ENCODE results near the gene PC.

PC gene

DNA sequence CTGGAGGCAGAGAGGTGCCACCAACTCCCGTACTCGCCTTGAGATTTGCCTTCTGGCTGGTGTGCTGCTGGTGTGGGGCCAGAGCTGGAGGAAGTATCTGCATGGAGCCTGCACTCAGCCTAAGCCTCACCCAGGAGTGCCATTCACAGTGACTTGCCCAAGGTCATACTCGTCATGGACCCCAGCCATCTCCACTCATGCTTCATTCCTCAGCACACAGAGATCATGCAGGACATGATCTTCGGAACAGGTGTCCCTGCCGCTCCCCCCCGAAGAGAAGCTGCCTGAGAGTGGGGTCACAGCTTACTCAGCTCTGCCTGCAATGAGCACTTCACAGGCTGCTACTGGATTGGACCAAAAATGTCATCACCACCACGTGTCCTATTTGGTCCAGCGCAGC is 49.0 kb downstream of the PC start:
- no peak for DNase-seq (ENCODE audit: low read depth)

DNA sequence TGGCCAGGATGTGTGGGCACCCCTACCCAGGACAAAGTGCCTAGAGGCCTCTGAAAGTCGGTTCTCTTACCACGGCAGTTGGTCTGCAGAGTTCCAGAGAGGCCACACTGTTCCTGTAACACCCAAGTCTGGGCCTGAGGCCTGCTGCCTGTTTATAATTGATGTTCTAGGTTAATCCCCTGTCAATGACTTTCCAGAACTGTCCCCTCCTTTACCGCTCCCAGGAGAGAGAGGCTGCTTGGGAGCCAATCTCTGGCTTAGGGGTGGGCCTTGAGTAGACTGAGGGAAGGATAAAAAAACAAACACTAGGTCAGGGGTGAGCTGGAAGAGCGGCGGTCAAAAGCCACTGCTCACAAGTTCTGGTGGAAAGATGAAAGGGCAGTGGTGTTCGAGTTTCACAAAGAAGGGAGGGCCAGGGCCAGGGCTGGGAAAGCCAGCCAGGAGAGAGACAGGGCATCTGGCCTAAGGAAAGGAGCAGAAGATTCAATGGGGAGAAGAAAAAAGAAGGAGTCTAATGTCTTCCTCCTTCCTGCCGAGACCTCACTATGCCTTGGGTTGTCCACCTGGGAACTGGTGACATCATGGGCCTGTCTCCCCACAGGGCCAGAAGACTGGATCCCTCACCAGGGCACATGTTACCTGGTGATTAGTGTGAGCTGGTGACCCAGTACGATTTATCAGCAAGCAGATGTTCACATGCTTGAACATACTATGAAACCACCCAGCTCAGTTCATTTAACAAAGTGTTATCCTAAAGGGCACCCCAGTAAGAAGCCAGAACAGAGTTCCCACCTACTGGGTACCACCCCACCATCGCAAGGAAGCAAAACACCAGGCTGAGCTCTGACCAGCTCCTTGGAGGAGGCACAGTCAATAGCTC is 50.2 kb downstream of the PC start:
- no peak for DNase-seq (ENCODE audit: low read depth)

DNA sequence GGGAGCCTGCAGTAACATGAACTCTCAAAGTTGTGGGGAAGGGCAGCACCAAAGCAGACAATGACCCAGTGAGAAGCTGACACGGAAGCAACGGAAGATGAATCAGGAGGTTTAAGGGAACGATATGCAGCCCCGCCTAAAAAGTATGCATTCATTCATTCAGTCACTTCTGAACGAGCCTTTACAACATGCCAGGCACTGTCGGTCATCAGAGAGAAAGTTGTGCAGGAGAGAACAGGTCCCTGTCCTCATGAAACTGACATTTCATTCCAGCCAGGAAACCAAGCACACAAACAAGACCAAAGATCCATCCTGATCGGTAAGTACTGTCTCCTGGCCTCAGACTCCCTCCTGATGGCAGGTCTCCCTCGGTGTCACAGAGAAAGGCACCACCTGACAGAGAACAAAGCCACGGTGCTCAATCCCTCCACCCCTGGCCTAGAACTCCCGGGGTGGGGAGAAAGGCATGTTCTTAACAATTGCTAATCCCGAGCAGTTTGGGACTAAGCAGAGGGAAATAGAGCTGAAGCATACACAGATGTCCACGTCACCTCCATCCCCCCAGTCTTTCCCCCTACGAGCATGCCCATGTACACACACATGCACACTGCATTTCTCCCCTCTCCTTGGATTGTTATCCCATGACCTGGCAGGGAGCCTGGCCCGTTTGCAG is 52.0 kb downstream of the PC start:
- DNase-seq (ENCODE audit: low read depth): no peak

DNA sequence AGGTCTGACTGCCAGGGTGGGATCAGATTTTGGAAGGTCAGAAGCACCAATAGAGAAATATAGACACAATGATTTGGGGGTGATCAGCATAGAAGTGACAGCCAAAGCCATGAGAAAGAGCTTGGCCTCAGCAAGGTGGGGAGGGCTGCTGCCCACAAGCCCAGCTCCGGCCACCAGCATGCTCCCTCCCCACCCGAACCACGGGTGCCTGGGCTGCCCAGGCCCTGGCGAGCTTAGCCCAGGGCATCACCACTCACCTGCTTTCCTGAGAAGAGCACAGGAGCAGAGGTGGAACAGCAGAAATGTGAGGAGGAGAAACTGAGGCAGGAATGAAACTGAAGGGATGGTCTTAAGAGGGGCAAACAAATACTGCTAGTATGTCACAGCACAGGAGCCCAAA is 52.6 kb downstream of the PC start:
- no peak for DNase-seq (ENCODE audit: low read depth)

DNA sequence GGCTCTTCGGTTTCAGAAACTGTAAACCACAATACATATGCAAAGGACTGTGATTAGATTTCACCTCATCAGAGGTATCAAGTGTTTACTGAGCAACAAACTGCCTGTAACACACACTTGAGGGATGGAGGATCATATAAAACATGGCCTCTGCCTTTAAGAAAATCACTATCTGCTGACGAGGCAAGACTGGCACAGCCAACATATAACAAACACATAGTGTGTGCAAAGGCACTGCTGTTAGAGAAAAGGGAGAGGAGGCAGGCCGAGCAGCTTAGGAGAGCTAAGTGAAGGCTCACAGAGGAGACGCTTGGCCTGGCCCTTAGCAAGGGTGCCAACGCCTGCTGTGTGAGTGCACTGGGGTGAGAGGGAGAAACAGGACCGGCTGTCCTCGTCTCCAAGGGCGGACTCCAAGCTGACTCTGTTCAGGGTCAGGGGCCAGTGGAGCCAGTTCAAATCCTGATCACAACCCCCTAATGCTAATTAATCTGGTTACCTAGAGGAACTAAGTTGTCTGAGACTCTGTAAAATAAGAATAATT is 53.1 kb downstream of the PC start:
- DNase-seq (ENCODE audit: low read depth): no peak

DNA sequence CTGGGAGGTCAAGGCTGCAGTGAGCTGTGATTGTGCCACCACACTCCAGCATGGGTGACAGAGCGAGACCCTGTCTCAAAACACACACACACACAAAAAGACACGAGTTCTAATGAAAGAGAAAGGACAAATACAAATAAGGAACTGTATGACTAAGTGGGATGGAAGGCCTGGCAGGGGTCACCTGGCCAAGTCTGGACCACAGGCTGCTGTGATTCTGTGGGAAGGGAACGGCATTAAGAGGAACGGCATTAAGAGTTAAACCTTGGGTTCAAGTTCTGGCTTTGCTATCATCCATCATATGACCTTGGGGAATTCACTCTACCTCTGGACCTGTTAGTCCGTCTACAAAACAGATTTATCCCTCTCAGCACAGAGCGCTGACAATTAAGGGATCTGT is 53.6 kb downstream of the PC start:
- DNase-seq (ENCODE audit: low read depth): peak; percentile 30

DNA sequence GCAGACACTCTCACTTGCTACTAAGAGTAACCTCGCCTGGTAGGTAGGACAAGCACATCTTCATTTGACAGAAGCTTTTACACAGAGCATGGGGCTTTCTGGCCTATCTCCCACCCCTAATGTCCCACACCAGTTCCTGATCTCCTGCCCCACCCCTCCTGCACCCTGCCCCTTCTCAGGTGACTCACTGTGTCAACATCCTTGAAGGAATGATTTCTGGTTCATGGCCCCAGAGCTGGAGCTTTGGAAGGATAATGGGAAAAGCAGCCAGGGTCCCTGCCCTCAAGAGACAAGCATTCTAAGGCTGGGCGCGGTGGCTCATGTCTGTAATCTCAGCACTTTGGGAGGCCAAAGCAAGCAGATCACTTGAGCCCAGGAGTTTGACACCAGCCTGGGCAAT is 54.1 kb downstream of the PC start:
- no peak for DNase-seq (ENCODE audit: low read depth)

DNA sequence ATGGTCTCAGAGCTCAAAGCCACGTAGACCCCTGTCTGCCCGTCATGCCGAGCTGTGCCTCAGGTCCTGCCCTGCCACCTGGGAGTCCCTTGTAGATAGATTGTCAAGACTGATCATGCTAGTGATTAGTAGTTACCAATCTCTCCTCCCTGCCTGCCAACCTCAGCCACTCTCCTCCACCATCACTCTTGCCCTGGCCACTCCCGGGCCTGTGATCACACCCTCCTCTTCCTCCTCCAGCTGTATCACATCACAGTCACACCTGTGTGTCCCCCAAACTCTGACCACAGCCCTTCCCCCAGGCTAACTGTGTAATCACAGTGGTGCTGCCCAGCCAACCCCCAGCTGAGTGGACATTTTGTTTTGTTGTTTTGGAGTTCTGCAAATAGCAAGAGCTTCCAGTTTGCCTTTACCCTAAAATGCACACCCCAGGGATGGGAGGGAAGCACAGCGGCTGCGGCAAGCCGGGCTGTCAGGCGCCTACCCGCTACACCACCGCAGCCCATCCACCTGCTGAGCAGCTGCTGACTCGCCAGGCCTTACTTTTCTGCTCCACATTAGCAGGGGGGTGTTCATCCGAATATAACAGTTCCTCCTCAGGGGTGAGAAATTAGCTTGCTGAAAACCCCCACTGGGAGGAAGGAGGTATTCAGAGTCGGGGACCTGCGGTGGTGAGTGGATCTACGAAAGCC is 55.6 kb downstream of the PC start:
- DNase-seq (ENCODE audit: low read depth): no peak

DNA sequence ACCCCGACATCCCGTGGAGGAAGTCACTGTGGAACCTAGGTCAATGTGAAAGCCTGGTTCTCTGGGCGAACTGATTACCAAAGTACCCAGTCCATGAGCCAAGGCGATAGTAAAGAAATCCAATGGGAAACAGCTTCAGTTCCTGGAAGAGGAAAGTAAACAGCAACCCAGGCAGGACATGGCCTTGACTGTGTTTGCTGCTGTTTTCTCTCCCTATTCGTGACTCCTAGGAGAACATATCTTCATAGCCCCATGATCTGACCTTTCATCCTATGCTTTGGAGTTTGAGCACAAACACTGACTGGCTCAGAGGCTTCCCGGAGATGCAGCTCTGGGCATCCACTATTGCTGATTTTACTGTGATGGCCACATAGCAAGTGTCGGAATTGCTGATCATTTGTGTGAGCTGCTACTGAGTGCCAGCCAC is 56.2 kb downstream of the PC start:
- DNase-seq (ENCODE audit: low read depth): no peak

DNA sequence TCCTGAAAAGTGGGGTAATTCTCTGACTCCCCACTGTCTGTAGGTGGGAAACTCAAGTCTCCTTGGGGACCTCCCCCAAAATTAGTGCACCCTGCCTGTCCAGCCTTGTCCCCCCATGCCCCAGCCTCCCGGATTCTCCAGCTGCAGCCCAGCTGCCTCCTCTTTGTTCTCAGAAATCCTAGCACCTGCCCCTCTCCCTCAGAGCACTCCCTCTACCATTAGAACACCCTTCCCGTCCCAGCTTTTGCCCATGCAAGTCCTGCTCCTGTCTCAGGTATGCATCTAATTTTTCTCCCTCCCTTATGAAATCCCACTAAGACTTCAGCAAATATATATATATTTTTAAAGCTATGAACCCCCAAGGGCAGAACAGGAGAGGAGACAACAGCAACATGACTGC is 64.0 kb downstream of the PC start:
- no peak for DNase-seq (ENCODE audit: low read depth)

DNA sequence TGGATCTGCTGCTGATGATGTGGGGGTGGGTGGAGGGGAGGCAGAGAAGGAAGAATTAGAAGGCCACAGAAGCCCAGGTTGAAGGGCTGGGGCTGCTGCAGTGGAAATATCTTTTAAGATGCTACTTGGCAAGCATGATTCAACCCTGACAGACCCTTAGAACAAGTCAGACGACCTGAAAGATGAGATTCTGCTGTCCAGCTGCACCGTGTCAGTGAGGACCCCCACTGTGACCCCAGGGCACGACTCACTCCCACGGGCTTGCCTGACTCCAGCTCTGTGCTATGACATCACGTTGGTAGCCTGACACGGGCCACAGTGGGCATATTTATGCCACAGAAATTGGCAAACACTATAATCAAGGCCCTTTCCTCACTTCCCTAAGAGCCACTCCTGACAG is 65.3 kb downstream of the PC start:
- DNase-seq (ENCODE audit: low read depth): no peak

DNA sequence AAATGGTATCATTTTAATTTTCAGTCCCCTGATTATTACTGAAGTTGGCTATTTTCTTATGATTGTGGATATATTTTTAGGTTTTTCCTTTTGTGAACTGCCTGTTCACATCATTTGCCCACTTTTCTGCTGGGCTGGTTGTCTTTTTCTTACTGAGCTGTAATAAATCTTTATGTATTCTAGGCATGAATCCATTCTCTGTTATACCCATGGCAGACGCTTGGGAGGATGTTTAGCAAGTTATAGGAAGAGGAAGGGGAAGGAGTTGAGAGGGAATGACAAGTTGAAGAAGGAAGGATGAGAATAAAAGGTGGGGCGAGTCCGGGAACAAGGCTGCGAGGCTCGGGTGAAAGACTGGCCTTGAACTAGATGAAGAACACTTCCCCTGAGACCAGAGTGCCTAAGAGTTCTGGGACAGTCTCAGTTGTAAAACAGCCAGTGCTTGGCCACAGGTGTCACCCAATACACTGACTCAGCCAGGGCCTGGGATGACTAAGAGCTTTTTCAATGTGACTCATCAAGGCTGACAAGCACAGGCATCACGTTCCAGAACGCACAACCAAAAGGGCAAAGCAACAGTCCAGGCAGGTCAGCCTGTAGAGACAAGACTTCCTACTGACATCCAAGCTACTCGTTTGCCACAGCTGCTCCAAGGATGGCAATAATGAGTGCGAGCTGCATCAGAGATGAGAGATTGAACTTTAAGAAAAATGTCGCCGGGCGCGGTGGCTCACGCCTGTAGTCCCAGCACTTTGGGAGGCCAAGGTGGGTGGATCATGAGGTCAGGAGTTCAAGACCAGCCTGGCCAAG is 66.1 kb downstream of the PC start:
- peak; percentile 93 for DNase-seq (ENCODE audit: low read depth)

DNA sequence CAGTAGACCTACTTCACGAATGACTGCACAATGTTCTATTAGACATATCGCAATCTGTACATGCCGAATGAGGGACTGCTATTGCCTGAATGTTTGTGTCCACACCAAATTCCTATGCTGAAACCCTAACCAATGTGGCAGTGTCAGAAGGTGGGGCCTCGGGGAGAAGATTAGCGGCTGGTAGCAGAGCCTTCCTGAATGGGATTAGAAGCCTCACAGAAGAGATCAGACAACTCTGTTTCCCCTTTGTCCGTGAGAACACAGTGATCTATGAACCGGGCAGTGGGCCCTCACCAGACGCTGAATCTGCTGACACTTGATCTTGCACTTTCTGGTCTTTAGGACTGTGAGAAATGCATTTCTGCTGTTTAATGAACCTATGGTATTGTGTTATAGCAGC is 68.2 kb downstream of the PC start:
- peak; percentile 76 for DNase-seq (ENCODE audit: low read depth)

DNA sequence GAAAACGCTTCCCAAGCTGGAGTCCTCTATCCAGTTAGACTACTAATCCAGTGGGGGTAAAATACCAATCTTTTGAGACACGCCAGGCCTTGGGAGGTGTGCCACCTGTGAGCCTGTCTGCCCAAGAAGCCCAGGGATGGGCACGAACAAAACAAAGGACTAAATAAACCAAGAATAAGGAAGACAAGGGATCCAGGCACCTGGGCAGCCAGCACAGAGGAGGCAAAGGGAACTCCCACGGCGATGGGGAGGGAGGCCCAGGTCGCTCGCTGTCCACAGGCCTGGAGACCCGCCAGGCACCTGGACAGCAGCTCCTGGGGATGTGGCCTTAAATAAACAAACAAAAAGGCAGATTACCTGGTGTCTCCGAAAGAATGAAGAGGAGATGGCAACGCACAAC is 69.9 kb downstream of the PC start:
- no peak for DNase-seq (ENCODE audit: low read depth)

DNA sequence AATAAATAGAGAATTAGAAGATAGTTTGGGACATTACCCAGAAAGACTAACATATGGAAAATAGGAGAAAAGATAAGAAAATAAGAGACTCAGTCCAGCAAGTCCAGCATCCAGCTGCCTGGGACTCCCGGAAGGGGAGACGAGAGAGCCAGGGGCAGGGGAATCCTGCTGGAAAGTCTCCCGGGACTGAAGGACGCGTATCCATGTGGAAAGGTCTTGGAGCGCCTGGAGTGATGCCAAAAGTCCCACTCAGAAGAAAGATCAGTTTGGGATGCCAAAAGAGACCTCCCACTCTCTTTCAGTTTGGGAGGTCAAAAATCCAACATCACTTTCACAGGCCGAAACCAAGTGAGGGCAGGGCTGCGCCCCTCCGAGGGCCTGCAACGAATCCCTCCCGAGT is 70.7 kb downstream of the PC start:
- DNase-seq (ENCODE audit: low read depth): no peak

DNA sequence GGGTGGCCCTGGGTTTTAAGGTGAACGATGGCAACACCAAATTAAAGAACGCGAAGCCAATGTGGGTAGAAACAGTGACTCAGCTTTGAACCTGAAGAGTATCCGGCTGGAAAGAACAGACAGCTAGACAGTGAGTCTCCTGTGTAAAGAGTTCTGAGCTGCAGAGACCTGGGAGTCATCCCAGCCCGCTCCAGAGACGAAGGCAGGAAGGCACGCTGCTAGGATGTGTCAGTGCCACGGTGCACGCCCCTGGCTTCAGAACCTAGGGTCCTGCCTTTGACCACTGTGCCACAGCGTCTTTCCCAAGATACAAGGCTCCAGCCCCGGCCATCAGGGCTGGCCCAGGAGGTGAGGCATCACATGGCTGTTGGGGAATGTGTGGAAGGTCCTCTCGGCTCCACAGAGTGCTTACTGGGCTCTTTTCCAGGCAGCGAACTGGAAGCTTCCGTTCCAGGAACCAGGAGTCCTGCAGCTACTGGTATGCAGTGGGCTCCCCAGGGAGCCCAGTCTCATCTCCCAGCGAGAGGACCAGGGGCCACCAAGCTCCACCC is 71.4 kb downstream of the PC start:
- peak; percentile 61 for DNase-seq (ENCODE audit: low read depth)

DNA sequence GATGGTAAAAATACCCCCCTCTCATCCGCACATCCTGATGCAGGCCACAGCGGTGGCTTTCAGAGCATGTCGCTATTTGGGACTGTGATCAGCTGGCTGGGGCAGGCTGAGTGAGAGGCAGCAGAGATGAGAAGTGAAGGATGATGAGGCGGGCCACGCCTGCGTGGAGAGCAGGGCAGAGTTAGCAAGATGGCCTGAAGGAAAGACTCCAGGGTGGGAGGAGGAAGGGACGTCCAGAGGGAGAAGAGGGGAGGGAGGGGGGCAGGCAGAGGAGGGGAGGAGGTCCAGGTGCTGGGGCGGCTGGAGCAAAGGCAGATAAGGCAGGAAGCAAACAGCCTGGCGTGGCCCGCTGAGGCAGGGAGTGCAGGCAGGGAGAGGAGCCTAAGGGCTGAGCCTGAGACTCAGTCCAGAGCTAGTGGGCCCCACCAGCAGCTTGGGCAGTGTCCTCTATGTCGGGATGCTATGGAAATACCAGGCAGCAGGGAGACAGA is 72.2 kb downstream of the PC start:
- DNase-seq (ENCODE audit: low read depth): no peak

DNA sequence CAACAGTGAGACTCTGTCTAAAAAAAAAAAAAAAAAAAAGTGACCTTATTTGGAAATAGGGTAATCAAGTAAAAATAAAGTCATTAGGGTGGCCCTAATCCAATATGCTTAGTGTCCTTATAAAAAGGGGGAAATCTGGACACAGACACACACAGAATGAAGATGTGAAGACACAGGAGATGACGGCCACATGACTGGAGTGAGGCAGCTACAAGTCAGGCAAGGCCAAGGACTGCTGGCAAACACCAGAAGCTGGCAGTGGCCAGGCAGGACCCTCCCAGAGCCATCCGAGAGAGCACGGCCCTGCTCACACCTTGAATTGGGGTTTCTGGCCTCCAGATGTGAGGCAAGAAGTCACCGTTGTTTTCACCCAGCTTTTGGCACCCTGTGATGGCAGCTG is 72.7 kb downstream of the PC start:
- DNase-seq (ENCODE audit: low read depth): no peak

DNA sequence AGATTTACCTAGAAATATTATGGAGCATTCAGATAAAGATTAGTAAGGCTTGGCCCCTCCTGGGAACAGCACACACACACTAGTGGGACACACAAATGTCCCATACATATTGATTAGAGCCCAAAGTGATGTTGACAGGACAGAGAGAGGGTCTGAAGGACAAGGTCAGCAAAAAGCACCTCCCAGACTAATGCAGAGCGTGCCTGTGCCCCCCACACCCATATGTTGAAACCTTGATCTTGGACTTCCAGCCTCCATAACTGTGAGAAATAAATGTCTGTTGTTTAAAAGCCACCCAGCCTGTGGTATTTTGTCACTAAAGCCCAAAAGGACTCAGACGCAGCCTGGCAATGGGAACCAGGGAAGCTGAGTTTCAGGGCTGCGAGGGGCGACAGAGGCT is 73.7 kb downstream of the PC start:
- no peak for DNase-seq (ENCODE audit: low read depth)

DNA sequence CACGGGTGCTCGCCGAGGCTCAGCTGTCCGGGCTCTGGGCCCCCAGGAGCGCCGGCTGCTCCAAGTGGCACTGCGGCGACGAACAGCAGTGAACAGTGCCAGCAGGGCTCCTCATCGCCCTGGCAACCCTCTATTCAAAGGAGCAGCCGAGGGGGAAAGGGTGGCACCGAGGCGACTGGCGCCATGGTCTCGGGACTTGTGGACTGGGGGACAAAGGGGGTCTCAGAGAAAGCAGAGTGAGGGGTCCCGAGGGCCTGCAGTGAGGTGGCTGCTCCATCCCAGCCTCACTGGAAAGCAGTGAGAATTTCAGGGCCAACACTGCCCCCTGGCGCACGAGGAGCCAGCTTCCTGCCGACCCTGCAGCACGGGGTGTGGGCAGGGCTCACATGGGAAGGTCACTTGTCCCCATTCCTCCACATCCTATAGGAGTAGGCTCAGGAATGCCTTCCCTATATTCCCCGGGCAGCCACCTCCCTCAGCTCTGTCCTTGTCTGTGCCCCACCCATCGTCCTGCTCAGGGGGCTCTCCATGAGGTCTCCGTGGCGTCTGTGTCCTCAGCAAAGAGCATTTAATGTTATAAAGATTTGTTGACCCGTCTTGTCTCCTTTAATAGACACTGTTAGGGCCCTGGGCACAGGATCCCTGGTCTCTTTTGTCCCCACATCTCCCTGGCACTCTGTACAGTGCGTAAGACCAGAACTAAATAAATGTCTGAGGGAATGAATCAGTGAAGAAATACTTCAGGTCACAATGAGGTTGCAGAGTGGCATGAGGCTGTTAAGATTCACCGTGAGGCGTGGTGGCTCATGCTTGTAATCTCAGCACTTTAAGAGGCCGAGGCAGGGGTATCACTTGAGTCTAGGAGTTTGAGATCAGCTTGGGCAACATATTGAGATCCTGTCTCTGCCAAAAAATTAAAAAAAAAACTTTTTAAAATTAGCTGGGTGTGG is 74.9 kb downstream of the PC start:
- peak; percentile 69 for DNase-seq (ENCODE audit: low read depth)

Data from amniotic epithelial cell (primary cell).